Activated naive CD8-positive, alpha-beta T cell treated with anti-CD3 and anti-CD28 coated beads, Interleukin-2, amount 50 U/mL, for 24 hours (primary cell): Measurements from ENCODE around the gene SSU72.
"Not testable (repeated sequence)": the region's sequence is repeated elsewhere in the genome, so short reads cannot be mapped to it uniquely, and the experiment has no call there.

ENCODE experiments used
- ATAC-seq: fragments of 150-1000 bp; cut with Tn5 transposase; one replicate; pipeline ENCODE4 v1.10.0; 2021
- DNase-seq: peaks from one replicate; pipeline ENCODE4 v3.0.0; 2021
- H3K27ac Mint-ChIP-seq: one replicate; pipeline ENCODE4 v1.8.0; 2021; ENCODE audit warnings: mild to moderate bottlenecking, mixed read lengths
- H3K27me3 Mint-ChIP-seq: one replicate; pipeline ENCODE4 v1.8.0; 2021; ENCODE audit warnings: mixed read lengths
- H3K36me3 Mint-ChIP-seq: one replicate; pipeline ENCODE4 v1.8.0; 2021; ENCODE audit warnings: low read depth, mixed read lengths
- H3K4me1 Mint-ChIP-seq: one replicate; pipeline ENCODE4 v1.8.0; 2021; ENCODE audit warnings: mixed read lengths
- H3K4me3 Mint-ChIP-seq: one replicate; pipeline ENCODE4 v1.8.0; 2021; ENCODE audit warnings: mild to moderate bottlenecking, moderate library complexity, mixed read lengths
- H3K9me3 Mint-ChIP-seq: one replicate; pipeline ENCODE4 v1.8.0; 2021; ENCODE audit warnings: mixed read lengths

Gene SSU72

GRCh38 chr1:1512425-1512824 is 62.2 kb downstream of the SSU72 start:
- not testable (repeated sequence) for H3K27ac Mint-ChIP-seq
- DNase-seq, result peak; percentile 18
- H3K4me3 Mint-ChIP-seq, result peak overlapping the region; percentile 80

GRCh38 chr1:1511533-1512285 is 63.0 kb downstream of the SSU72 start, which contains the start of gene ATAD3A:
Gene ATAD3A (plus strand): TSS chr1:1512162. CDS start chr1:1512269, 107 bp downstream.
- ATAC-seq (peak; percentile 94), DNase-seq (peak; percentile 98)
- peak within 1 kb of the TSS; percentile 91 for H3K4me3 Mint-ChIP-seq
- H3K9me3 Mint-ChIP-seq, result no peaks in the 10 kb centered on the region
- H3K4me1 Mint-ChIP-seq, result peaks cover 17% of the 10 kb centered on the region
- H3K27me3 Mint-ChIP-seq, result no peaks in the 10 kb centered on the region
- peak within 1 kb of the TSS; percentile 93 for H3K27ac Mint-ChIP-seq
- H3K36me3 Mint-ChIP-seq, result peaks cover 6% of the 10 kb centered on the region

More at GRCh38 chr1:1512425-1512824, 62.2 kb downstream of the SSU72 start:
- peaks cover 17% of the 10 kb centered on the region for H3K4me1 Mint-ChIP-seq
- H3K9me3 Mint-ChIP-seq, H3K36me3 Mint-ChIP-seq, H3K27me3 Mint-ChIP-seq: not testable (repeated sequence)
- peak; percentile 4 for ATAC-seq

DNA sequence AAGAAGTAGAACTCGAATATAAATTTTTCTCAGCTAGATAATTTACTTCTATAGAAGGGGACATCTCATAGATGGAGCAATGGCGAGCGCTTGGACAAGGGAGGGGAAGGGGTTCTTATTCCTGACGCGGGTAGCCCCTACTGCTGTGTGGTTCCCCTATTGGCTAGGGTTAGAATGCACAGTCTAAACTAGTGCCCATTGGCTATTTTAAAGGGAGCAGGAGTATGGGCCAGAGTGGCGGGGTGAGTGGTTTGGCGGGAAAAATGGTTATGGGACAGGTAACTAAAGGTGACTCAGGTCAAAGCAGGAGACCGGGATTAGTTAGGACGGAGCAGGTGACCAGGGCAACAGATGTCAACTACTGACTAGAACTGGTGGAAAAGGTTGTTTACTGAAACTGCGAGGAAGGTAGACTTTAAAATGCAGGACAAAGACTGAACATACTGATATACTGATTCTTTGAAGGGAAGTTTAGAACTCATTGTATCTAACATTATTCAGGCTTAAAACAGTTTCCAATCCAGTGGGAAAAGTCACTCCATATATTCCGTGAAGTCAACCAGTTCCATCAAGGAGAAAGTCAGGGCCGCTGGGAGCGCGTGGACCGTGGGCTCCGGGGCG is 63.6 kb downstream of the SSU72 start:
- no peaks in the 10 kb centered on the region for H3K27me3 Mint-ChIP-seq
- peaks cover 6% of the 10 kb centered on the region for H3K36me3 Mint-ChIP-seq
- peak overlapping the region; percentile 91 for H3K4me3 Mint-ChIP-seq
- no peaks in the 10 kb centered on the region for H3K9me3 Mint-ChIP-seq
- peak overlapping the region; percentile 93 for H3K27ac Mint-ChIP-seq
- H3K4me1 Mint-ChIP-seq, result peaks cover 17% of the 10 kb centered on the region
- peak; percentile 32 for DNase-seq
- ATAC-seq, result no peak

- H3K27ac Mint-ChIP-seq, H3K36me3 Mint-ChIP-seq, H3K27me3 Mint-ChIP-seq, H3K9me3 Mint-ChIP-seq, ATAC-seq, DNase-seq, H3K4me3 Mint-ChIP-seq: not testable (repeated sequence)
- H3K4me1 Mint-ChIP-seq, result peaks cover 24% of the 10 kb centered on the region
Measured at GRCh38 chr1:1509465-1509850, 65.2 kb downstream of the SSU72 start.

DNA sequence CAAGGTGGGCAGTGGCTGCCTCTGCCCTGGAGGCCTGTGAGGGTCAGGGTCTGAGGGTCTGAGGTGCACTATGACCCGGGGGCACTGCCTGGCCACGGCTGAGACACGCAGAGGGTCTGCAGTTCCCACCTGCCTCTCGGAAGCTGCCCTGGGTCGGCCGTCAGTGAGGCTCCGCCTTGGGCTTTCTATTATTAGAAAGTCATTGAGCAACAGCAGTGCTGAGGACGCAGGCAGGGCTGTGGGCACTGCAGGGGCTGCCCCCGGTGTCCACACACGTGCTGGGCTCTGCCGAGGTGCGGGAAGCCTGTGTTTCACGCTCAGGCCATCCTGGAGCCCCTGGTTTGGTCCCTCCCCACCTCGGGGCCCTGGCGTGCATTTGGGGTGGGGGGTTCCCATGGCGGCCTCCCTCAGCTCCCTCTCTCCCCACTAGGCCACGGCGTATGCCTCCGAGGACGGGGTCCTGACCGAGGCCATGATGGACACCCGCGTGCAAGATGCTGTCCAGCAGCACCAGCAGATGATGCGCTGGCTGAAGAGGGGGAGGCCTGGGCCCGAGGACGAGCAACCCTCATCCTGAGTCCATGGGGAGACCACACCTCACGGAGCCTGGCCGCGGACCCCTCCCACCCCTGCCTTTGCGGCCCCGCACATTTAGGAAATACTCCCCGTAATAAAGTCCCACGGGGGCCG is 65.7 kb downstream of the SSU72 start:
- not testable (repeated sequence) for DNase-seq, H3K36me3 Mint-ChIP-seq, H3K9me3 Mint-ChIP-seq, ATAC-seq, H3K27ac Mint-ChIP-seq, H3K4me3 Mint-ChIP-seq, H3K27me3 Mint-ChIP-seq
- H3K4me1 Mint-ChIP-seq, result peaks cover 23% of the 10 kb centered on the region

DNA sequence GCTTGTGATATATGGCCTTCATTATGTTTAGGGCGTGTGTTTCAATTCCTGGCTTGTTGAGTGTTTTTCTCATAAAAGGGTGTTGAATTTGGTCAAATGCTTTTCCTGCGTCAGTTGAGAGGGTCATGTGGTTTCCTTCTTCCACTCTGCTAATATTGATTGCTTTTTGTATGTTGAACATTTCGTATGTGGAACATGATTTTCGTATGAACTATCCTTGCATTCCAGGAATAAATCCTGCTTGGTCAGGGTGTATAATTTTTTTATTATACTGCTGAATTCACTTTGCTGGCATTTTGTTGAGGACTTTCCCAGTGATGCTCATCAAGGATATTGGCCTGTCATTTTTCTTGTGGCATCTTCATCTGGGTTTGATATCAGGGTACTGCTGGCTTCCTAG is 67.4 kb downstream of the SSU72 start:
- no peaks in the 10 kb centered on the region for H3K9me3 Mint-ChIP-seq
- H3K4me1 Mint-ChIP-seq, result peaks cover 20% of the 10 kb centered on the region
- no peaks in the 10 kb centered on the region for H3K27me3 Mint-ChIP-seq
- H3K36me3 Mint-ChIP-seq, result no peaks in the 10 kb centered on the region
- no peak overlapping the region for H3K4me3 Mint-ChIP-seq
- DNase-seq, result no peak
- ATAC-seq, result no peak
- H3K27ac Mint-ChIP-seq, result no peak overlapping the region

GRCh38 chr1:1505801-1506200 is 68.9 kb downstream of the SSU72 start:
- not testable (repeated sequence) for H3K36me3 Mint-ChIP-seq, H3K9me3 Mint-ChIP-seq, ATAC-seq, DNase-seq, H3K4me3 Mint-ChIP-seq, H3K27me3 Mint-ChIP-seq
- Mint-ChIP-seq H3K4me1 (peaks cover 15% of the 10 kb centered on the region), H3K27ac (peak overlapping the region; percentile 43)

GRCh38 chr1:1505366-1505798 is 69.3 kb downstream of the SSU72 start:
- H3K9me3 Mint-ChIP-seq, H3K36me3 Mint-ChIP-seq, H3K27me3 Mint-ChIP-seq: not testable (repeated sequence)
- Mint-ChIP-seq H3K27ac (peak overlapping the region; percentile 88), H3K4me1 (peaks cover 13% of the 10 kb centered on the region), H3K4me3 (peak overlapping the region; percentile 66)
- ATAC-seq, result peak; percentile 63
- DNase-seq, result peak; percentile 34

DNA sequence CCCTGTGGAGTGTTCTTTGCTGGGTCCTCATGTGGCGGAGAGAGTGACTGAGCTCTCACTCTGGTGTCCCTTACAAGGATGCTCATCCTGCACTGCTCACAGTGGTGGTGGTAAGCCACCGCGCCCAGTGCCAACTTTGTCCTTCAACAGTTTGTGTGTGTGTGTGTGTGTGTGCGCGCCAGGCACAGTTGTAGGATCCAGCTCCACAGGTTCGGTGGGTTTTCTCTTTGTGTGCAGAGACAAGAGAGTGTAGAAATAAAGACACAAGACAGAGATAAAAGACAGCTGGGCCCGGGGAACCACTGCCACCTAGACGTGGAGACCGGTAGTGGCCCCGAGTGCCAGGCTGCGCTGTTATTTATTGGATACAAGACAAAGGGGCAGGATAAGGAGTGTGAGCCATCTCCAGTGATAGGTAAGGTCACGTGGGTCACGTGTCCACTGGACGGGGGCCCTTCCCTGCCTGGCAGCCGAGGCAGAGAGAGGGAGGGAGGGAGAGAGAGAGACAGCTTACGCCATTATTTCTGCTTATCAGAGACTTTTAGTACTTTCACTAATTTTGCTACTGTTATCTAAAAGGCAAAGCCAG is 69.8 kb downstream of the SSU72 start:
- Mint-ChIP-seq H3K4me1 (peaks cover 13% of the 10 kb centered on the region), H3K27ac (peak overlapping the region; percentile 88), H3K4me3 (peak overlapping the region; percentile 66)
- not testable (repeated sequence) for H3K9me3 Mint-ChIP-seq, H3K36me3 Mint-ChIP-seq, H3K27me3 Mint-ChIP-seq
- ATAC-seq, result peak; percentile 91
- DNase-seq, result peak; percentile 77

DNA sequence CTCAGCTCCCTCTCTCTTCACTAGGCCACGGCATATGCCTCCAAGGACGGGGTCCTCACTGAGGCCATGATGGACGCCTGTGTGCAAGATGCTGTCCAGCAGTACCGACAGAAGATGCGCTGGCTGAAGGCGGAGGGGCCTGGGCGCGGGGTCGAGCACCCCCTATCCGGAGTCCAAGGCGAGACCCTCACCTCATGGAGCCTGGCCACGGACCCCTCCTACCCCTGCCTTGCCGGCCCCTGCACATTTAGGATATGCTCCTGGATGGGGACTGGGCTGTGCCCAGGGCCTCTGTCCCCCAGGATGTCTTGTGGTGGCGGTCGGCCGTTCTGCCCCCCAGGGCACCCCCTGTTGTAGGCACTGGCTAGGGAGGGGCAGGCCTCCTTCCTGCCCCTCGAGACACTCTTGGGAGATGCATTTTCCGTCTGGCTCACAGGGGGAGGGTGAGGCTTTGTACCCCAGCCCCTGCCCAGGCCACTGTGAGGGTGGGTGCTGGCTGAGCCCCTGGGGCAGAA is 79.1 kb downstream of the SSU72 start:
- H3K27ac Mint-ChIP-seq, H3K27me3 Mint-ChIP-seq, H3K9me3 Mint-ChIP-seq, H3K4me1 Mint-ChIP-seq, DNase-seq, H3K4me3 Mint-ChIP-seq: not testable (repeated sequence)
- peaks cover 32% of the 10 kb centered on the region for H3K36me3 Mint-ChIP-seq
- ATAC-seq, result peak; percentile 8

DNA sequence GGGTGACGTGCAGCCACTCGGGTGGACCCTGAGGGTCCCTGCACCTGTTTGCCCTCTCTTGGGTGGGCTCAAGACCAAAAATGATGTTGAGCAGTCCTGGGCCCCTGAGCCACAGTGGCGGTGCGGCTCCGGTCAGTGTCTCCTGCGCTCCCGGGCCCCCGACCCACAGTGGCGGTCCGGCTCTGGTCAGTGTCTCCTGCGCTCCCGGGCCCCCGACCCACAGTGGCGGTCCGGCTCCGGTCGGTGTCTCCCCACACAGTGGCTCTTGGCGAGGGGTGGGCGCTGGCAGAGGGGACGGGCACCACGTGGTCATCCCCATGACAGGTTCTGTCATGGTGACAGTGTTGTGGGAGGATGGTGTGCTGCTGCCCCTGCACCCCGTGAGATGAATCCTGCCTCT is 80.4 kb downstream of the SSU72 start:
- not testable (repeated sequence) for H3K4me1 Mint-ChIP-seq, H3K27ac Mint-ChIP-seq, H3K27me3 Mint-ChIP-seq, ATAC-seq, H3K9me3 Mint-ChIP-seq, DNase-seq, H3K4me3 Mint-ChIP-seq
- peaks cover 42% of the 10 kb centered on the region for H3K36me3 Mint-ChIP-seq
